HG03196 (cell line): ENCODE data around the gene RAB40C.
"Not testable (repeated sequence)": the region's sequence is repeated elsewhere in the genome, so short reads cannot be mapped to it uniquely, and the experiment has no call there.

ENCODE experiments used
- ATAC-seq: cut with Tn5 transposase; IDR thresholded peaks from one replicate; pipeline ENCODE4 v1.9.1; 2021; ENCODE audit not compliant: unreplicated experiment

RAB40C gene

DNA sequence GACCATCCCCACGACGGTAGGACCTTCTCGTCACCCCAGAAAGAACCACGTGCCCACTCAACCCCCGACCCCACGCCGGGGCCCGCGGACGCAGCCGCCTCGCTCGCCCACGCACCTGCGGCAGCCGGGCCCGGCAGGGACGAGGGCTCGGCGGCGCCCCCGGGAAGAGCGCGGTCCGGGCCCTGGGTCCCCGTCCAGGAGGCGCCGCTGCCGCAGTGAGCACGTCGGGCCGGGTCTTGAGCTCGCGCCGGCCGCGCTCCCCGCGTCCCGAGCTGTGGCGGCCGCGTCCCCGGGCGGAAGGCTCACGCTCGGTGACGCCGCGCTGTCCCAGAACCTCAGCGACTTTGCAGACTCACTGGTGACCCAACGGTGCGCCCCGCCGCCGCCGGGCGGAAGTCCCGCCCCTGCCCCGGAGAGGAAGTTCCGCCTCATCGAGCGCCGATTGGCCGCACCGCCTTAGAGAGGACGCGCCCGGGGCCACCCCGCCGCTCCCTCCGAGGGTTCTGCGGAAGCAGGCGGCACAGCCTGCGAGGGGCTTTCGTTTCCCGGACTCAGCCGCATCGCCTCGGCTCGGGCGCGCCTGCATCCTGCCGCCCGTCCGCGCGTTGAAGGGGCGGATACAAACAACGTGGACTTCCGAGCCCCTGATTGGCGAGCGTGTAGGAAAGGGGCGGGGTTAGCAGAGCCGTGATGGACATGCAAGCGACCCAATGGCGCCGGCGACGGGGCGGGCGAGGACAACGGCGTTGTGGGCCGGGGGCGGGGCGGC is 793 bp upstream of the RAB40C start:
- ATAC-seq, result peak; percentile 69

- no peak for ATAC-seq
Measured at GRCh38 chr16:590188-590814, 435 bp downstream of the RAB40C start.

- no peak for ATAC-seq
Measured at GRCh38 chr16:590815-591200, 942 bp downstream of the RAB40C start.

DNA sequence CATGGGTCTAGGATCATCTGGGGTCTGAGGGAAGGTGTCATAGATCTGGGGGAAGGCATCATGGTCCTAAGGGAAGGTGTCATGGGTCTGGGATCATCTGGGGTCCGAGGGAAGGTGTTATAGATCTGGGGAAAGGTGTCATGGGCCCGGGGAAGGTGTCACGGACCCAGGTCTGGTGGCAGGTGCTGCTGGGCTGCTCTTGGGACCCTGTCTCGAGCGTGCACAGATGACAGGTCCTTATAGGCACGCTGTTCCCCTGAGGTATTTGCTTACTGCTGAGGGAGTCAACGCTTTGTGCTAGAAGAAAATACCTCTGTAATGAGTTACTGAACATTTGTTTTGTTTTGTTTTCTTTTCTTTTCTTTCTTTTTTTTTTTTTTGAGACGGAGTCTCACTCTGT is 1.4 kb downstream of the RAB40C start:
- no peak for ATAC-seq

GRCh38 chr16:591892-592517 is 2.1 kb downstream of the RAB40C start:
- ATAC-seq, result no peak

DNA sequence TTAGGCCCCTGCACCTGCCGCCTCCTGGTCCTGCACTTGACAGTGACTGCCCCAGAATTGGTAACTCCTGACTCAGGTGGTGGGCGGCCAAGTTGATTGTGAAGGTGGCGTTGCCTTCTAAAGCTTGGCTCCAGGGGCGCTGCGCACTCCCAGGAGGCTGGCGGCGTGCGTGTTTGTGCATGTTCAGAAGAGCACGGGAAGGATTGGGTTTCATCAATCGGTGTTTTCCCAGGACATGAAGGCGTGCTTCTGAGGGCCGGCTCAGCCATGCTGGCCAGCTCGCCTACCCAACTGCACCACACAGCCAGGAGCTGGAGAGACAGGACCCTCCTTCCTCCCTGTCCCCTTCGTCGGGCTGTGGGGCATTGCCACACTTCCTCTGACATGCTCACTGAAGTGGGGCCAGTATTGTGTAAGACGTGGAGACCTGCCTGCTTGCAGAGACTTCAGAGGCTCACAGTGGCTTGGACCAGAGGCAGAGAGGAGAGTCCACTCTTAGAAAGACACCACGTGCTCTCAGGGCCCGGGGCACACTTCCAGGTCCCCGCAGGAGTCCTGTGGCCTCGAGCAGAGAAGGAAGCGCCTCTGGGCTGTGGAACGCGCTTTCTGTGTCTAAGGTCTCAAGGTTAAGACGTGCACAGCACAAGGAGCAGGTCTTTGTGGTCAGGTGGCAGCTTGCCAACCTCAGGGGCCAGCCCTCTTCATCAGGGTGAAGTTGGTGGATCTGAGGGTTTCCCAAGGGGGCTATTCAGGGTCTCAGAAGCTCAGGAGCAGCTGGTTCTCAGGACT is 2.8 kb downstream of the RAB40C start:
- ATAC-seq, result no peak

GRCh38 chr16:593406-593805 is 3.5 kb downstream of the RAB40C start:
- no peak for ATAC-seq

DNA sequence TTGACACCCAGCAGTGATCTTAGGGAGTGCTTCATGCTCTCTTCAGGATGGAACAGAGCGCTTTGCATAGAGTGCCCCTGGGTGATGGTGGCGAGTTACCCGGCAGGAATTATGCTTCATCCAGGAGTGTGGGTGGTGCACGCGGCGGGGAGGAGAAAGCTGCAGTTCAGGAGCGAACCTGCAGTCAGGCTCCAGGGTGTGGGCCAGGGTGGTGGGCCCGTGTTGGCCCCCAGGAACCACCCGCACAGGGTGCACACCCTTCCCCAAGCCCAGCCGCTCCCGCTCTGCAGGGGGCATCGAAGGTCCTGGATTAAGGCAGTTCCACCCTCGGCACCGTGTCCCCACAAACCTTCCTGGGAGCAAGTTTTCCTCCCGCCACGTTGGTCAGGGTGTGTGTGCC is 3.9 kb downstream of the RAB40C start:
- no peak for ATAC-seq

GRCh38 chr16:595094-595528 is 5.2 kb downstream of the RAB40C start:
- no peak for ATAC-seq

GRCh38 chr16:595942-596735 is 6.3 kb downstream of the RAB40C start:
- no peak for ATAC-seq

GRCh38 chr16:596736-597060 is 6.8 kb downstream of the RAB40C start:
- ATAC-seq, result no peak

GRCh38 chr16:597655-598054 is 7.8 kb downstream of the RAB40C start:
- not testable (repeated sequence) for ATAC-seq

DNA sequence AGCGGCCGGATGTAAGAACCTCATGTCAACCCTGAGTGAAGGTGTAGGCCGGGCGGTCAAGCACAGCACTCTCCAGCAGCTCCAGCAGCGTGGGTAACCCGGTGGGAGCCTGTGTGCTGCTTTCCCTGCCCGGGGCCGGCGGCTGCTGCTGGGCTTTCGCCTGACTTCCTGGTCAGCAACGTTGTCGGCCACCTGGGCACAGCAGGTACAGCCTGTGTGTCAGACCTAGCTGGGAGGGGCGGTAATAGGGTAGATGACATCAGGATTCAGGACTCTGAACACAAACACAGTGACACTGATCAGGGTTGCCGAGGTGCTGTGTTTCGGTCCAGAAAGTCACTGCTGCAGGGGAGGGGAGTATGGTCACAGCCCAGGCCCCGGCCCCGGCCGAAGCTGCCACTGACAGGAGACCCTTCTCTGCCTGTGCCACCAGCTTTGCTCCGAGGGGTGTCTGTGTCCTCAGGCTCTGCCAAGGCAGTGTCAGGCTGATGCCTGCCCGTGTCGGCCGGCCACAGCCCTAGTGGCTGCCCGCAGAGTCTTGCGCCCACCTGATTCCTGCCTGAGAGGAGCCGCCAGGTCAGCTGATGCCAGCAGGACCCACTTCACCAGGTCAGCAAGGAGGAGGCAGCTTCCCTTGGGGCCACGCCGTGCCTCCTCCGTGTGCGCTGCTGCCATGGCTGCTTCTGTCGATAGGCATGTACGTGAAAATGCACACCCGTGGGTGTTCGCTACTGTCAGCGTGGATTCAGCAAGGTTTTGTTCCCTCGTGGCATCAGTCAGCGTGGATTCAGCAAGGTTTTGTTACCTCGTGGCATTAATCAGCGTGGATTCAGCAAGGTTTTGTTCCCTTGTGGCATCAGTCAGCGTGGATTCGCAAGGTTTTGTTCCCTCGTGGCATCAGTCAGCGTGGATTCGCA is 9.2 kb downstream of the RAB40C start:
- ATAC-seq, result no peak

DNA sequence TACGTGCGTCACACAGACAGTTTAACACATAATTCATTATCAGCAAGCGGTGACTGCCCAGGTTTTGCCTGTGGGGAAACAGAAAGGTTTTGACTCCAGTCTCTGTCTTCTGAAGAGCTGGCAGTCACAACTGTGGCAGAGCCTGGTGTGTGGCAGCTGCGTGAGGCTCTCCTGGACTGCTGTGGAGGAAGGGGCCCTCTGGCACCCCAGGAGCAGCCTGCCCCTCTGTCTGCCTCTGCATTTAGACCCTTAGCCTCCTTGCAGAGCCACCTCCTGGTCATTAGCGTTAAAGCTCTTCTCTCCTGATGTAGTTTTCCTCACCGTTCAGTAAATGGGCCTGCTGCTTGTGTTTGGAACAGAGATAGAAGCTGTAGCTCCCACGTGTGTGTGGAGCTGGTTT is 10.9 kb downstream of the RAB40C start:
- ATAC-seq, result no peak

DNA sequence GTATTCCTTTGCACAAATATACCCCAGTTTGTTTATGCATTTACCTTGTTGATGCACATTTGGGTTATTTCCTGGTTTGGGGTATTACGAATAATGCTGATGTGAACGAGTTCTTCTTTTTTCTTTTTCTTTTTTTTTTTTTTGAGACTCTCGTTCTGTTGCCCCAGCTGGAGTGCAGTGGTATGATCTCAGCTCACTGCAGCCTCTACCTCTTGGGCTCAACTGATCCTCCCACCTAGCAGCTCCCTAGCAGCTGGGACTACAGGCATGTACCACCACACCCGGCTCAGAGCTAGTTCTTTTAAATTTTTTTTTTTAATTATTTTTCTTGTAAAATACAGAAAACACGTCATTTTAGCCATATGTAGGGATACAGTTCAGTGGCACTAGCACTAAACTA is 14.1 kb downstream of the RAB40C start:
- ATAC-seq, result no peak

GRCh38 chr16:606656-607307 is 16.9 kb downstream of the RAB40C start:
- no peak for ATAC-seq

DNA sequence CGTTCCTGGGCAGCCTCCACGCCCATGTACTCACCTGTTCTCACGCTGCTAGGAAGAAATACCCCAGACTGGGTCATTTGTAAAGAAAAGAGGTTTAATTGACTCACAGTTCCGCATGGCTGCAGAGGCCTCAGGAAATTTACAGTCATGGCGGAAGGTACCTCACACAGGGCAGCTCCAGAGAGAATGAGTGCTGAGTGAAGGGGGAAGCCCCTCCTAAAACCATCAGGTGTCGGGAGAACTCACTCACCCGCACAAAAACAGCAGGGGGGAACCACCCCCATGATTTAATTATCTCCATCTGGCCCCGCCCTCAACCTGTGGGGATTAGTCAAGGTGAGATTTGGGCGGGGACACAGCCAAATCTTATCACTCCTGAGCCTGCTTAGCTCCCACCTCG is 18.2 kb downstream of the RAB40C start:
- ATAC-seq, result no peak

- ATAC-seq, result no peak
Measured at GRCh38 chr16:609316-609715, 19.4 kb downstream of the RAB40C start.

- no peak for ATAC-seq
Measured at GRCh38 chr16:609984-610383, 20.1 kb downstream of the RAB40C start.
